Fibroblast of lung (primary cell): Measurements from ENCODE around the gene NUP93.
"Not testable (repeated sequence)": the region's sequence is repeated elsewhere in the genome, so short reads cannot be mapped to it uniquely, and the experiment has no call there.

ENCODE experiments used
- EZH2 ChIP-seq: IDR thresholded peaks from 2 replicates; pipeline ENCODE4 v1.5.1; 2012; ENCODE audit warnings: low read length, control low read depth, mild to moderate bottlenecking; ENCODE audit errors: missing control alignments
- TF ChIP-seq, protein P1 (sequence below), 2 donors: IDR thresholded peaks in 1 of 2; conservative IDR thresholded peaks in 1 of 2; 1 replicate in 1 of 2; 2 replicates in 1 of 2; pipeline ENCODE4 v1.5.1; 2011 to 2012; ENCODE audit warnings: low read length in 2 of 2, control low read depth in 1 of 2, inconsistent platforms in 1 of 2, low read depth in 1 of 2, mild to moderate bottlenecking in 1 of 2

DNA sequence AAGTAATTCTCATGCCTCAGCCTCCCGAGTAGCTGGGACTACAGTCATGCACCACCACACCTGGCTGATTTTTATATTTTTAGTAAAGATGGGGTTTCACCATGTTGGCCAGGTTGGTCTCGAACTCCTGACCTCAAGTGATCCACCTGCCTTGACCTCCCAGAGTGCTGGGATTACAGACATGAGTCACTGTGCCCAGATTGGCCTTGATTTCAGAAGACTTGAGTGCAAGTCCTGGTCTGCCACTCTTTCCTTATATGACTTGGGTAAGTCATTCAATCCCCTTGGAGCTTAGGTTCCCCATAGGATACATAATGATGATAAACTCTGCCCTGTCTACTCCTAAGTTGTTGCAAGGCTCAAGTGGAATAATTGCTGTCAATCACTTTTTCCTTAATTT is 12.4 kb upstream of the NUP93 start:
- TF ChIP-seq, protein P1, sequence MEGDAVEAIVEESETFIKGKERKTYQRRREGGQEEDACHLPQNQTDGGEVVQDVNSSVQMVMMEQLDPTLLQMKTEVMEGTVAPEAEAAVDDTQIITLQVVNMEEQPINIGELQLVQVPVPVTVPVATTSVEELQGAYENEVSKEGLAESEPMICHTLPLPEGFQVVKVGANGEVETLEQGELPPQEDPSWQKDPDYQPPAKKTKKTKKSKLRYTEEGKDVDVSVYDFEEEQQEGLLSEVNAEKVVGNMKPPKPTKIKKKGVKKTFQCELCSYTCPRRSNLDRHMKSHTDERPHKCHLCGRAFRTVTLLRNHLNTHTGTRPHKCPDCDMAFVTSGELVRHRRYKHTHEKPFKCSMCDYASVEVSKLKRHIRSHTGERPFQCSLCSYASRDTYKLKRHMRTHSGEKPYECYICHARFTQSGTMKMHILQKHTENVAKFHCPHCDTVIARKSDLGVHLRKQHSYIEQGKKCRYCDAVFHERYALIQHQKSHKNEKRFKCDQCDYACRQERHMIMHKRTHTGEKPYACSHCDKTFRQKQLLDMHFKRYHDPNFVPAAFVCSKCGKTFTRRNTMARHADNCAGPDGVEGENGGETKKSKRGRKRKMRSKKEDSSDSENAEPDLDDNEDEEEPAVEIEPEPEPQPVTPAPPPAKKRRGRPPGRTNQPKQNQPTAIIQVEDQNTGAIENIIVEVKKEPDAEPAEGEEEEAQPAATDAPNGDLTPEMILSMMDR (conservative IDR thresholded peaks at IDR 0.05 in 1 of 2, IDR thresholded peaks at IDR 0.05 in 1 of 2; ENCODE audit: low read depth in 1 of 2, low read length in 2 of 2): not testable (repeated sequence)
- TF ChIP-seq EZH2: not testable (repeated sequence)
